Colonic mucosa (tissue), 4 donors: ENCODE results near the gene APRT. TPM values are rescaled to one million over a fixed set of nuclear protein-coding genes. Genes with fewer than 3 reads are reported as not detected.

Experiments used
- DNase-seq: peaks from one replicate; pipeline ENCODE4 v3.0.0-alpha.2; 2020
- H3K27ac ChIP-seq: fragments of 200-600 bp; one replicate; pipeline ENCODE4 v1.8.0; 2021
- H3K27me3 ChIP-seq: fragments of 200-600 bp; one replicate; pipeline ENCODE4 v1.8.0; 2021
- H3K36me3 ChIP-seq: fragments of 200-600 bp; one replicate; pipeline ENCODE4 v1.8.0; 2021
- H3K4me1 ChIP-seq: fragments of 200-600 bp; one replicate; pipeline ENCODE4 v1.8.0; 2021; ENCODE audit warnings: mild to moderate bottlenecking
- H3K4me3 ChIP-seq: fragments of 200-600 bp; one replicate; pipeline ENCODE4 v1.8.0; 2021
- H3K9ac ChIP-seq, 2 donors: one replicate each; pipeline ENCODE4 v1.7.0; 2013; ENCODE audit warnings: control low read depth in 2 of 2, low read depth in 2 of 2, low read length in 2 of 2
- H3K9me3 ChIP-seq: fragments of 200-600 bp; one replicate; pipeline ENCODE4 v1.8.0; 2021
- CTCF ChIP-seq: fragments of 200-600 bp; IDR thresholded peaks from one replicate; pipeline ENCODE4 v1.8.0; 2022; ENCODE audit warnings: antibody characterized with exemption, mild to moderate bottlenecking
- intact Hi-C: fragments of 100-400 bp; cut with DNase I; formaldehyde crosslinking; loops from one replicate; pipeline ENCODE4 v1.14.1; 2022
- total RNA-seq, 2 donors: library from RNA; stranded (reverse); fragmentation: NEBNext Ultra II Directional in 1 of 2; extraction: Animal tissue kit (Norgen Biotek cat#: 25700) in 1 of 2; gene quantifications; one replicate each; pipeline ENCODE4 v1.2.1, GENCODE V29; 2021
- donor health status: healthy.
- donor health status: DM: no; HTN: no; CAD: no.
- donor health status: DM: no; HTN: no; CAD: no.

Gene APRT
- total RNA-seq, 2 donors from 2014 or later: 103 to 273 TPM

GRCh38 chr16:88854306-88855111 is 42.8 kb upstream of the APRT start:
- intact Hi-C loops: loop anchor here (5.0 to 10.0 kb wide), 3 partner anchors 42 to 400 kb away; partner anchors contain the start of genes APRT, ZFPM1 and ZNF778
- DNase-seq: no peak
- Histone ChIP-seq H3K27me3 (no peaks in the 10 kb centered on the region), H3K4me3 (no peak overlapping the region), H3K9me3 (no peaks in the 10 kb centered on the region), H3K9ac (no peak overlapping the region), H3K4me1 (peaks cover 12% of the 10 kb centered on the region), H3K36me3 (no peaks in the 10 kb centered on the region), H3K27ac (no peak overlapping the region)
- no peak for TF ChIP-seq CTCF

GRCh38 chr16:88853325-88853941 is 41.7 kb upstream of the APRT start:
- no peak for TF ChIP-seq CTCF
- intact Hi-C loops: loop anchor here (10.0 kb wide), 2 partner anchors 361 to 399 kb away; partner anchors contain the start of genes ZFPM1 and ZNF778
- no peaks in the 10 kb centered on the region for H3K9me3 ChIP-seq
- no peaks in the 10 kb centered on the region for H3K36me3 ChIP-seq
- peaks cover 12% of the 10 kb centered on the region for H3K4me1 ChIP-seq
- no peak overlapping the region for H3K4me3 ChIP-seq
- no peaks in the 10 kb centered on the region for H3K27me3 ChIP-seq
- DNase-seq: no peak
- no peak overlapping the region for H3K9ac ChIP-seq
- no peak overlapping the region for H3K27ac ChIP-seq

GRCh38 chr16:88851616-88852015 is 39.9 kb upstream of the APRT start:
- Histone ChIP-seq H3K9me3 (no peaks in the 10 kb centered on the region), H3K27ac (no peak overlapping the region), H3K4me3 (no peak overlapping the region), H3K4me1 (peaks cover 7% of the 10 kb centered on the region), H3K27me3 (no peaks in the 10 kb centered on the region), H3K9ac (no peak overlapping the region), H3K36me3 (no peaks in the 10 kb centered on the region)
- TF ChIP-seq CTCF: no peak
- DNase-seq: no peak
- intact Hi-C loops: loop anchor here (10.0 kb wide), 2 partner anchors 363 to 397 kb away; partner anchors contain the start of genes ZFPM1 and ZNF778

GRCh38 chr16:88850531-88851199 is 38.9 kb upstream of the APRT start:
- no peak overlapping the region for H3K27ac ChIP-seq
- intact Hi-C loops: loop anchor here (10.0 kb wide), 2 partner anchors 364 to 396 kb away; partner anchors contain the start of genes ZFPM1 and ZNF778
- DNase-seq: no peak
- H3K9ac ChIP-seq: no peak overlapping the region
- peaks cover 1% of the 10 kb centered on the region for H3K4me1 ChIP-seq
- no peaks in the 10 kb centered on the region for H3K36me3 ChIP-seq
- no peak overlapping the region for H3K4me3 ChIP-seq
- no peaks in the 10 kb centered on the region for H3K27me3 ChIP-seq
- no peak for TF ChIP-seq CTCF
- H3K9me3 ChIP-seq: no peaks in the 10 kb centered on the region

- no peak overlapping the region for H3K27ac ChIP-seq
- intact Hi-C loops: no loop called here
- H3K4me3 ChIP-seq: no peak overlapping the region
- H3K9me3 ChIP-seq: no peaks in the 10 kb centered on the region
- DNase-seq: no peak
- no peak for TF ChIP-seq CTCF
- H3K36me3 ChIP-seq: no peaks in the 10 kb centered on the region
- H3K9ac ChIP-seq: no peak overlapping the region
- no peaks in the 10 kb centered on the region for H3K4me1 ChIP-seq
- H3K27me3 ChIP-seq: no peaks in the 10 kb centered on the region
Observed at GRCh38 chr16:88848557-88848956, 36.8 kb upstream of the APRT start.
